ENCODE measurements around the gene STON2. TPM values are rescaled to one million over a fixed set of nuclear protein-coding genes. Genes with fewer than 3 reads are reported as not detected.
A peak's percentile ranks its signal among the peaks of the same experiment; 100 is the strongest.

Gene STON2
- total RNA-seq, 1 experiment from 2014 or later = 28.2 TPM

DNA sequence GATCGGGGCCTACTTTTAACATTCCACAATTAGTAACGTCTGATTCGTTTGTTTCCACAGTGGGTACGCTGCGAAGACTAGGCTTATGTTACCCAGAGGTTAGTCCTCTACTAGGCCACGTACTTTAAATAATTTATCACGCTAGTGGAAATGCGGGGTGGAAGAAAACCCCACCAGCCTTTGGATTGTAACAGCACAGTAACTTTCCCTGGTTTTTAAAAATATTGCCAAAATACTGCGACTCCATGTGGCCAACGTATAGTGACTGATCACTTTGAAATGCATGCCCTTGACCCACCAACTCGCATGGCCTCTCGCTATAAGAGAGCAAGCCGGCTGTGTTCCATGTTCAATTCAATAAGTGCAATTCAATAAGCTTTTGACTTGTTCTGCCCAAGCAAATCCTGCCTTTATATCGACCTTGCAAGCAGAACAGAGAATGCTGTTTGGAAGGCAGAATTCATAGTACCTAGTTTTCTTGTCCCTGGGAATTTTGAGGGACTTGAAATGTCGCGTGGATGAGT is 178.5 kb downstream of the STON2 start:
- Mint-ChIP-seq H3K9me3 (ENCODE audit: low read depth, unreplicated experiment) (no peaks in the 10 kb centered on the region), H3K36me3 (ENCODE audit: insufficient read depth, unreplicated experiment) (peaks cover 30% of the 10 kb centered on the region), H3K27me3 (ENCODE audit: unreplicated experiment) (no peaks in the 10 kb centered on the region), H3K27ac (ENCODE audit: unreplicated experiment) (peak overlapping the region; percentile 98), H3K4me3 (ENCODE audit: low read depth, unreplicated experiment) (peak overlapping the region; percentile 89), H3K4me1 (ENCODE audit: low read depth, unreplicated experiment) (peaks cover 13% of the 10 kb centered on the region)
- TF ChIP-seq CTCF (IDR thresholded peaks at IDR 0.05; ENCODE audit: unreplicated experiment) = no peak
- DNase-seq = no peak
- CTCF ChIA-PET = interaction anchor here (1.3 kb wide), 1 partner anchor 48 kb away, joined by 5 read pairs; no protein-coding TSS in a partner anchor
- TSS peak; percentile 46 for BruUV-seq (replicated peaks)
- intact Hi-C loops (cut with micrococcal nuclease; ENCODE audit: unreplicated experiment) = no loop called here

GRCh38 chr14:81220830-81221578 is 179.1 kb downstream of the STON2 start, which contains the start of gene GTF2A1:
GTF2A1 (minus strand) TSS chr14:81220959; CDS start chr14:81220518, 441 bp downstream.
- CTCF ChIA-PET = interaction anchor here (0.6 to 1.3 kb wide), 3 partner anchors 48 to 307 kb away, joined by 3 to 5 read pairs (median 5); no protein-coding TSS in a partner anchor
- Mint-ChIP-seq H3K9me3 (ENCODE audit: low read depth, unreplicated experiment) (no peaks in the 10 kb centered on the region), H3K4me1 (ENCODE audit: low read depth, unreplicated experiment) (peaks cover 13% of the 10 kb centered on the region), H3K27ac (ENCODE audit: unreplicated experiment) (peak within 1 kb of the TSS; percentile 98), H3K27me3 (ENCODE audit: unreplicated experiment) (no peaks in the 10 kb centered on the region), H3K4me3 (ENCODE audit: low read depth, unreplicated experiment) (peak within 1 kb of the TSS; percentile 89), H3K36me3 (ENCODE audit: insufficient read depth, unreplicated experiment) (peaks cover 35% of the 10 kb centered on the region)
- peak; percentile 92 for DNase-seq
- BruUV-seq (replicated peaks) = no TSS peak
- intact Hi-C loops (cut with micrococcal nuclease; ENCODE audit: unreplicated experiment) = no loop called here
- no peak for TF ChIP-seq CTCF (IDR thresholded peaks at IDR 0.05; ENCODE audit: unreplicated experiment)

- Mint-ChIP-seq H3K4me3 (ENCODE audit: low read depth, unreplicated experiment) (peak overlapping the region; percentile 89), H3K27ac (ENCODE audit: unreplicated experiment) (peak overlapping the region; percentile 98), H3K9me3 (ENCODE audit: low read depth, unreplicated experiment) (no peaks in the 10 kb centered on the region), H3K36me3 (ENCODE audit: insufficient read depth, unreplicated experiment) (peaks cover 40% of the 10 kb centered on the region), H3K4me1 (ENCODE audit: low read depth, unreplicated experiment) (peaks cover 13% of the 10 kb centered on the region), H3K27me3 (ENCODE audit: unreplicated experiment) (no peaks in the 10 kb centered on the region)
- BruUV-seq (replicated peaks) = no TSS peak
- intact Hi-C loops (cut with micrococcal nuclease; ENCODE audit: unreplicated experiment) = no loop called here
- CTCF ChIA-PET = interaction anchor here (0.6 to 1.3 kb wide), 4 partner anchors 29 to 307 kb away, joined by 3 to 8 read pairs (median 5); no protein-coding TSS in a partner anchor
- no peak for TF ChIP-seq CTCF (IDR thresholded peaks at IDR 0.05; ENCODE audit: unreplicated experiment)
- no peak for DNase-seq
Measured at GRCh38 chr14:81220580-81220829, 179.6 kb downstream of the STON2 start.

GRCh38 chr14:81219759-81220579 is 180.2 kb downstream of the STON2 start:
- peak overlapping the region; percentile 98 for H3K27ac Mint-ChIP-seq (ENCODE audit: unreplicated experiment)
- H3K36me3 Mint-ChIP-seq (ENCODE audit: insufficient read depth, unreplicated experiment) = peaks cover 40% of the 10 kb centered on the region
- DNase-seq = peak; percentile 34
- intact Hi-C loops (cut with micrococcal nuclease; ENCODE audit: unreplicated experiment) = loop anchor here (2.0 to 5.0 kb wide), 2 partner anchors 19 to 82 kb away; no protein-coding TSS in a partner anchor
- H3K4me3 Mint-ChIP-seq (ENCODE audit: low read depth, unreplicated experiment) = peak overlapping the region; percentile 89
- CTCF ChIA-PET = interaction anchor here (0.6 to 1.3 kb wide), 3 partner anchors 29 to 306 kb away, joined by 5 to 8 read pairs (median 5); no protein-coding TSS in a partner anchor
- no peaks in the 10 kb centered on the region for H3K27me3 Mint-ChIP-seq (ENCODE audit: unreplicated experiment)
- H3K9me3 Mint-ChIP-seq (ENCODE audit: low read depth, unreplicated experiment) = no peaks in the 10 kb centered on the region
- BruUV-seq (replicated peaks) = TSS peak; percentile 97
- no peak for TF ChIP-seq CTCF (IDR thresholded peaks at IDR 0.05; ENCODE audit: unreplicated experiment)
- H3K4me1 Mint-ChIP-seq (ENCODE audit: low read depth, unreplicated experiment) = peaks cover 13% of the 10 kb centered on the region

Data from Calu3 (cell line).